HuH-7 (cell line): ENCODE measurements around the gene FOSL1.

Source experiments
- DNase-seq: peaks from one replicate; pipeline ENCODE4 v3.0.0; 2011; ENCODE audit warnings: low spot score

Gene FOSL1

GRCh38 chr11:65900125-65900898 lies at the start of gene FOSL1:
Gene FOSL1, minus strand, starts transcription at chr11:65900388. Its CDS starts 49 bp downstream, at chr11:65900339.
- peak; percentile 74 for DNase-seq

DNA sequence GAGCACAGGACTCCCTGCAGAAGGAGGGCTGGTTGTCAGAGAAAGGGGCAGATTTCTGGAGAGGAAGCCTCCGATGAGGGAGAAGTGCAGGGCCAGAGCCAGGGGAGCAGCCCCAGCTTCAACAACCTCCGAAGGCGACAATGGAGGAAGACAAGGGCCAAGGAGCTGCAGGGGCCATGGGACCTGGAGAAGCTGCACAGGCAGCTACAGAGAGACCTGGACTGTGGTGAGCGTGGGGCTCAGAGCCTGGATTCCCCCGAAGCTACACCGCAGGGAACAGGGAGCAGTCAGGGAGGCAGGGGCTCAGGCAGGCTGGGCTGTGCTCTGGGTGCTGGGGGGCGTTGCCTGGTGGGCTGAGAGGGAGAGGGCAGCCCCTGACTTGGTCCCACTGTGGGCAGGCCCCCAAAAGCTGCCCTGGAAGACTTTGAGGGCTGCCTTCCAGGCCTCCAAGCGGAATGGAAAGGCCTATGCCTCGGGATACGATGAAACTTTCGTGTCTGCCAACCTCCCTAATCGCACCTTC lies 47.5 kb upstream of the FOSL1 start:
- no peak for DNase-seq

DNA sequence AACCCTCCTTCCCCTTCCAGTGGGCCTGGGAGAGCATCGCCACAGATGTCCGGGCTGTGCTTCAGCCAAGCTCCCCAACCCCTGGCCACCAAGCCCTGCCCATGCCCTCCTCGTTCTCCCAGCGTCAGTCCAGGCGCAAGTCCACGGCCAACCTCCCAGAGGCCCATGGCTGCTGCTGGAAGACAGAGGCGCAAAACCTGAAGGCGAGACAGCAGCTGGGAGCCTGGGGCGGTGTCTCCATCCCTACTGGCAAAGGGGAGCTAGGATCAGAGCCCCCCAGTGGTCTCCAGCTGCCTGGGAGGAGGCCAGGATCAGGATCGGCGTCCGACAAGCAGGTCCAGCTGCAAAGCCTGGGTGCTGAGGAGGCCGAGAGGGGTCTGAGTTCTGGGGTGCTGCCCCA lies 46.9 kb upstream of the FOSL1 start:
- no peak for DNase-seq

GRCh38 chr11:65946655-65947054 lies 46.5 kb upstream of the FOSL1 start:
- no peak for DNase-seq

DNA sequence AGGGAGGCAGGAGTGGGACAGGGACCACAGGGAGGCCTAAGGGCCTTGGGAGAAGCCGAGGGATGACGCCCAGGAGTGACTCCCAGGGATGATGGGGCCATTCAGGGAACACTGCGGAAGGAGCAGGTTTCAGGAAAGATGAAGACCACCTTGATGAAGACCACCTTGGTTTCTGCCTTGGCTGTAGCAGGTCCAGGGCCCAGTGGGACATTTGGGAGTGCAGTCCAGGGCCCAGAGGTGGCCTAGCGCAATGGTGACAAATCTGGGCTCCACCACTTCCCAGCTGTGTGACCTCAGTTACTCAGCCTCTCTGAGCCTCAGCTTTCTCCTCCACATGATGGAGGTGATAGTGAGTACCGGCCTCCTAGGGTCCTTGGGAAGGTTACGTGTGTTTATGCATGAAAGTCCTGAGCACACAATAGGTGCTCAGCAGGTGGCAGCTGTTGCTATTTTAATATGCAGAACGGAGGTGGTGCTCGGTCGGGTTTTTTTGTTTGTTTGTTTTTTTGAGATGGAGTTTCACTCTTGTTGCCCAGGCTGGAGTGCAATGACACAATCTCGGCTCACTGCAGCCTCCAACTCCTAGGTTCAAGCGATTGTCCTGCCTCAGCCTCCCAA lies 45.9 kb upstream of the FOSL1 start:
- DNase-seq, result no peak

- DNase-seq, result no peak
Observed at GRCh38 chr11:65945430-65945911, 45.3 kb upstream of the FOSL1 start, which contains the start of gene TSGA10IP. Gene TSGA10IP, plus strand, starts transcription at chr11:65945480. Its CDS starts 196 bp downstream, at chr11:65945676.

- no peak for DNase-seq
Observed at GRCh38 chr11:65944767-65945166, 44.6 kb upstream of the FOSL1 start.

DNA sequence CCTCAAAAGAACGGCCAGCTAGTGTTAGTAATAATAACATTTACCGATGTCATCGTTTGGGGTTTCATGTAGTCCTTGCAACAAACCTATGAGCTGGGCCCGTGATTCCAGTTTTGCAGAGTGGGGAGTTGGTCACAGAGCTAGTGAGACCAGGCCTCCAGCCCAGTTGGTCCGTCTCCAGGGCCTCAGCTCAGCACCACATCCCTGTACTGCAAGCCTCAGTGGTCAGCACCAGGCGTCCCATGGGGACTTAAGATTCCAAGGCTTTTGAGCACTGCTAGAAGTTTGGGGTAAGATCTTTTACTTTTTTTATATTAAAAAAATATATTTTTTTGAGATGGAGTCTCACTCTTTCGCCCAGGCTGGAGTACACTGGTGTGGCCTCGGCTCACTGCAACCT lies 44.0 kb upstream of the FOSL1 start:
- no peak for DNase-seq

DNA sequence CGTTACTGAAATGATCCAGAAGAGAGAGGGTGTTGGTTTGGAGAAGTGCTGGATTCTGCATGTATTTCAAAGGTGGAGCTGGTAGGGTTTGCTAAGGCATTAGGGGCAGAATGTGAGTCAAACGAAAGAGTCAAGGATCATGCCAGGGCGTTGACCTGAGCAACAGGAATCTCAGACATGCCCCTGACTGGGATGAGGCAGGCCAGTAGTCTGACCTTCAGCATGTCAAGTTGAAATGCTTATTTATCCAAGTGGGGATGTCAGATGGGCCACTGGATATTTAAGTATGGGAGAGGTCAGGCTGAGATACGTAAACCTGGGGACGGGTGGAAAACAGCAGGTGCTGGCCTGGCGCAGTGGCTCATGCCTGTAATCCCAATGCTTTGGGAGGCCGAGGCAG lies 42.3 kb upstream of the FOSL1 start:
- DNase-seq, result no peak

GRCh38 chr11:65941720-65942310 lies 41.6 kb upstream of the FOSL1 start:
- no peak for DNase-seq

GRCh38 chr11:65937766-65938165 lies 37.6 kb upstream of the FOSL1 start:
- no peak for DNase-seq

GRCh38 chr11:65934014-65934413 lies 33.8 kb upstream of the FOSL1 start:
- no peak for DNase-seq

- no peak for DNase-seq
Observed at GRCh38 chr11:65932558-65932919, 32.4 kb upstream of the FOSL1 start.

DNA sequence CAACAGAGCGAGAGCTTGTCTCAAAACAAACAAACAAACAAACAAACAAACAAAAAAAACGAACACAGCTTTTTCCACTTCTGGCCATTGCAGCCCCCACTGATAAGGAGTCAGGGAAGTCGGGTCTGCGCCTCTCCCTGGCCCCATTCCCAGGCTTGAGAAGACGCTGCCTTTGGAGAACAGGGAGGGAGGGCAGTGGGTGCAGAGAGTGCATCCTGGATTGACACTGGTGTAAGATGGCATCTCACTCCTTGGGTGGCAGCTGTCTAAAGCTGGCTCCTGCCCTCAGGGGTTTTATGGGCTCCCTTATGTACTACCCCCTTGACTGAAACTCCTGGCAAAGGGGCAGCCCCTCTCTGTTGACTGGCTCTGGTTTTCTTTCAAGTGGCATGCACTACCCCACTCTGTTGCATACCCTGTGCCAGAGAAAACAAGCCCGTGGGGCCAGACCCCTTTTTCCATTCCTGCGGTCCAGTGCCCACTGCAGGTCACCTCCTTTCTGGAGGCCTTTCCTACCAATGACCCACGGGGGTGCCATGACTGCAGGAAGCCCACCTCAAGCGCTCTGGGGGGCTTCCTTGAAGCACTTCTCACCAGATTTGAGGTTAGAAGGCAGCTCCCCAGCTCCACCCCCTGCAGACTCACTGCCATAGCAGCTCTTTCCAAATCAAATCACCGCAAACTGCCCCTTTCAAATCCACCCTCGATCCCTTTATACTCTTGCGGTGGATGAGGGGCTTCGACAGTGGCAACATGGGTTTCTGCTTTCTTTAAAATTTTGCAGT lies 31.8 kb upstream of the FOSL1 start:
- DNase-seq, result no peak

GRCh38 chr11:65928667-65929066 lies 28.5 kb upstream of the FOSL1 start:
- DNase-seq, result no peak

DNA sequence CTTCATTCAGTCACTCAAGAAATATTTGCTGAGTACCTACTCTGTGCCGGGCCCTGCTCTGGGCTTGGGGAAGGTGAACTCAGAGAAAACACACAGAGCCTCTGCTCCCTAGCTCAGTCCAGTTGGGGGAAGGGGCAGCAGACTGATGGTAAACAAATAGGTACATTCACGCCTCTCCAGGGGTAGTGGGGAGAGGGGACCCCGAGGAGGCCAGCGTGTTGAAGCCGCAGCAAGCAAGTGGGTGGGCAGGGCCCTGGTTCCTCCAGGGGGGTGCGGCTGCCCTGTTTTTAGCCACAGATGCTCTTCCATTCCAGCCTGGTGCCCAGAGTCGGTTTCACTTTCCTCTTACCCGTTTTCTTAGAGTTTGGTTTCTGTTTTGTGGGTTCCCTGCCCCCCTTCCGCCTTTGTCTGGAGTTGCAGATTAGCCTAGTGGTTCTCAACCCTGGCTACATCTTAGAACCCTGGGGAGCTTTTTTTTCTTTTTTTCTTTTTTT lies 27.8 kb upstream of the FOSL1 start:
- DNase-seq, result no peak

DNA sequence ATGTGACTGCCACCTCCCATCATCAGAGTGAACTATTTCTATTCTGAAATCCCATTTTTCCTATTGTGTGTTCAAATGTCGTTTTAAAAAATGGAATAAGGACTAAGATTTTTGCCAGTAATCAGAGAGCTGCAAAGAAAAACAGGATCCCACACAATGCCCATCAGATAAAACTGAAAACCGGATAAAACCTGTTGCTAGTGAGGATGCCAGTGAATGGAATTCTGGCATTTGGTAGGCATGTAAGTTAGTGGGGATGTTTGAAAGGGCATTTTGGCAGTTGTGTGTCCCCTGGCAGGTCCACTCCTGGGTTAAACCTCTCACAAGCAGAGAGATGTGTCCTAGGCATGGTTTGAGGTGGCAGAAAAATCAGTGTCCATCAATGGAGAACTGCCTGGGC lies 25.2 kb upstream of the FOSL1 start:
- DNase-seq, result no peak

GRCh38 chr11:65922565-65922964 lies 22.4 kb upstream of the FOSL1 start:
- no peak for DNase-seq

- no peak for DNase-seq
Observed at GRCh38 chr11:65921876-65922275, 21.7 kb upstream of the FOSL1 start.

GRCh38 chr11:65921033-65921555 lies 20.9 kb upstream of the FOSL1 start:
- no peak for DNase-seq

- DNase-seq, result no peak
Observed at GRCh38 chr11:65920372-65920802, 20.2 kb upstream of the FOSL1 start.
